HEK293 (cell line): ENCODE measurements around the gene ZNF219.

ENCODE experiments used
- CTCF ChIA-PET: fragments of 350-600 bp; formaldehyde crosslinking; extraction: SDS; loops from one replicate; lab custom pipeline; 2021; ENCODE audit warnings: antibody characterized with exemption; lab: Yijun Ruan, JAX
- POLR2A ChIA-PET: fragments of 300-600 bp; formaldehyde crosslinking; extraction: SDS; loops from one replicate; lab custom pipeline; 2020; ENCODE audit warnings: antibody characterized with exemption, inconsistent platforms; lab: Yijun Ruan, JAX
- H3K27ac ChIP-seq: fragments of 200-500 bp; sonication (Bioruptor generic); 2 replicates; pipeline ENCODE4 v1.5.1; 2014; ENCODE audit warnings: low read depth, low read length, control low read depth, inconsistent platforms; ENCODE audit errors: extremely low read depth
- H3K36me3 ChIP-seq, 2 experiments: fragments of 200-500 bp in 1 of 2; sonication (Bioruptor generic) in 1 of 2; 1 replicate in 1 of 2; 2 replicates in 1 of 2; pipeline ENCODE4 v1.5.1; 2014 to 2017; ENCODE audit warnings: inconsistent platforms in 2 of 2, low read length in 2 of 2; ENCODE audit not compliant: control insufficient read depth in 2 of 2, insufficient read depth in 1 of 2
- H3K4me1 ChIP-seq: fragments of 200-500 bp; sonication (Bioruptor generic); 2 replicates; pipeline ENCODE4 v1.5.1; 2014; ENCODE audit warnings: mild to moderate bottlenecking, low read length, inconsistent platforms; ENCODE audit not compliant: control insufficient read depth, insufficient read depth
- H3K4me3 ChIP-seq: 2 replicates; pipeline ENCODE4 v1.5.1; 2011; ENCODE audit warnings: low read depth, mild to moderate bottlenecking, control low read depth, low read length, moderate library complexity
- H3K9me3 ChIP-seq: fragments of 200-500 bp; sonication (Bioruptor generic); 2 replicates; pipeline ENCODE4 v1.5.1; 2014; ENCODE audit warnings: low read depth, low read length, inconsistent platforms; ENCODE audit not compliant: control insufficient read depth, insufficient read depth
- EGR2 ChIP-seq: fragments of 450-650 bp; formaldehyde crosslinking; IDR thresholded peaks from 2 replicates; pipeline ENCODE4 v1.5.1; 2016; ENCODE audit warnings: low read depth, missing biosample characterization, missing genetic modification characterization
- GFI1B ChIP-seq: fragments of 450-650 bp; formaldehyde crosslinking; IDR thresholded peaks from 2 replicates; pipeline ENCODE4 v1.5.1; 2016; ENCODE audit warnings: missing biosample characterization, missing genetic modification characterization
- ZBTB26 ChIP-seq: fragments of 450-650 bp; formaldehyde crosslinking; optimal IDR thresholded peaks from 2 replicates; pipeline ENCODE3; 2016; ENCODE audit warnings: missing biosample characterization, mild to moderate bottlenecking, missing genetic modification characterization
- ZFHX2 ChIP-seq: fragments of 450-650 bp; formaldehyde crosslinking; conservative IDR thresholded peaks from 2 replicates; pipeline ENCODE4 v1.5.1; 2016; ENCODE audit warnings: missing biosample characterization, missing genetic modification characterization
- ZNF146 ChIP-seq: fragments of 450-650 bp; formaldehyde crosslinking; IDR thresholded peaks from 2 replicates; pipeline ENCODE4 v1.5.1; 2016; ENCODE audit warnings: missing biosample characterization, missing genetic modification characterization
- ZNF169 ChIP-seq: fragments of 450-650 bp; formaldehyde crosslinking; IDR thresholded peaks from 2 replicates; pipeline ENCODE4 v1.5.1; 2016; ENCODE audit warnings: missing biosample characterization, missing genetic modification characterization
- ZNF302 ChIP-seq: fragments of 450-650 bp; formaldehyde crosslinking; IDR thresholded peaks from 2 replicates; pipeline ENCODE4 v1.5.1; 2016; ENCODE audit warnings: missing biosample characterization, missing genetic modification characterization, low read depth
- ZNF416 ChIP-seq: fragments of 450-650 bp; formaldehyde crosslinking; IDR thresholded peaks from 2 replicates; pipeline ENCODE4 v1.5.1; 2016; ENCODE audit warnings: missing biosample characterization, missing genetic modification characterization
- ZNF501 ChIP-seq: fragments of 450-650 bp; formaldehyde crosslinking; IDR thresholded peaks from 2 replicates; pipeline ENCODE4 v1.5.1; 2016; ENCODE audit warnings: missing biosample characterization, missing genetic modification characterization
- ZNF558 ChIP-seq: fragments of 450-650 bp; formaldehyde crosslinking; IDR thresholded peaks from 2 replicates; pipeline ENCODE4 v1.5.1; 2016; ENCODE audit warnings: missing biosample characterization, missing genetic modification characterization
- ZNF571 ChIP-seq: fragments of 450-650 bp; formaldehyde crosslinking; IDR thresholded peaks from 2 replicates; pipeline ENCODE4 v1.5.0; 2017; ENCODE audit warnings: missing biosample characterization, missing genetic modification characterization
- ZNF670 ChIP-seq: fragments of 450-650 bp; formaldehyde crosslinking; IDR thresholded peaks from 2 replicates; pipeline ENCODE4 v1.5.1; 2016; ENCODE audit warnings: missing biosample characterization, missing genetic modification characterization, low read depth
- ZNF777 ChIP-seq: fragments of 450-650 bp; formaldehyde crosslinking; IDR thresholded peaks from 2 replicates; pipeline ENCODE4 v1.5.1; 2017; ENCODE audit warnings: missing biosample characterization, missing genetic modification characterization, borderline replicate concordance
- ZNF837 ChIP-seq: fragments of 450-650 bp; formaldehyde crosslinking; IDR thresholded peaks from 2 replicates; pipeline ENCODE4 v1.5.1; 2016; ENCODE audit warnings: missing biosample characterization, missing genetic modification characterization
- ZNF843 ChIP-seq: fragments of 450-650 bp; formaldehyde crosslinking; IDR thresholded peaks from 2 replicates; pipeline ENCODE4 v1.5.1; 2016; ENCODE audit warnings: missing biosample characterization, missing genetic modification characterization
- TF ChIP-seq, protein P1 (sequence below): sonication (generic); formaldehyde crosslinking; IDR thresholded peaks from 2 replicates; pipeline ENCODE4 v1.8.1; 2022; ENCODE audit warnings: mild to moderate bottlenecking, moderate library complexity, missing genetic modification reagents
- TF ChIP-seq, protein P2 (sequence below): IDR thresholded peaks from 2 replicates; pipeline ENCODE4 v1.6.1; 2011; ENCODE audit warnings: mild to moderate bottlenecking, low read depth, low read length, borderline replicate concordance
- TF ChIP-seq, protein P3 (sequence below): fragments of 450-650 bp; formaldehyde crosslinking; IDR thresholded peaks from 2 replicates; pipeline ENCODE4 v1.5.1; 2016; ENCODE audit warnings: missing biosample characterization, missing genetic modification characterization, borderline replicate concordance
- TF ChIP-seq, protein P4 (sequence below): fragments of 450-650 bp; formaldehyde crosslinking; IDR thresholded peaks from 2 replicates; pipeline ENCODE4 v1.5.1; 2016; ENCODE audit warnings: missing biosample characterization, missing genetic modification characterization
- TF ChIP-seq, protein P5 (sequence below): fragments of 450-650 bp; formaldehyde crosslinking; IDR thresholded peaks from 2 replicates; pipeline ENCODE4 v1.5.1; 2016; ENCODE audit warnings: missing biosample characterization, missing genetic modification characterization

The ZNF219 gene

GRCh38 chr14:21060614-21061346 is 37.7 kb downstream of the ZNF219 start (continued):
- TF ChIP-seq ZNF571 (tag by site-specific recombination), result no peak

DNA sequence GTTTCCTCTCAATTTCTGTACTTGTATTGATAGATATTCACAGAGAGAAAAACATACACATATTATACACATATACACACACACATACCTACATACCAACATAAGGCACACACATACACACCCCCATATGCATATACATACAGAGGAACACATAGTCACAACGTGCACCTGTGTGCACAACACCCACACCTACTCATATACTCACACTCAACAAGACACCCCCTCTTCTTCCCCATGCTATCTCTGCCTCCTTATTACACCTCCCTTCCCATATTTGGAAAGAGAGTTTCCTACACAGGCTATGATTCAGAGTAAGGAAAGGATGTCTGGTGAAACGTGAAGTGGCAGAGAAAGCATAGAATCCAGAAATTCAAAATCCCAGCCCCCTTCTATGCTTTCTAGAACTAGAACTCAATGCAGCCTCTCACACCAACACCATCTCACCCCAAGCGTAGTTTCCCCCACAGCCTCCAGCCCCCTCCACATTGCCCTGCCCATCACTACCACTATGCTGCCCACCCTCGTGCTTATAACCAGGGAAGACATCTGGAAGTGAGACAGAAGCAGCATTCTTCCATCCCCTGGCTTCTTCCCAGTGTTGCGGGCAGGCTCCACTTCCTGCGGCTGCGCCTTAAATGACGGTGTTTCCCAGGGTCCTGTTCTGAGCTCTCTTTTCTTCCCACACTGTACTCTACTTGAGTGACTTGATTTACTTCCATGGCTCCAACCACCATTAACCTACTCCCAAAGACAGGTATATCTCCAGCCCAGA is 38.4 kb downstream of the ZNF219 start:
- POLR2A ChIA-PET, result no interaction called here
- Histone ChIP-seq H3K9me3 (no peaks in the 10 kb centered on the region), H3K27ac (no peak overlapping the region), H3K4me3 (no peak overlapping the region), H3K4me1 (no peaks in the 10 kb centered on the region; the same call in 1 of the 2 replicates), H3K36me3 (no peaks in the 10 kb centered on the region)
- TF ChIP-seq ZNF302, result no peak
- peak; percentile 66 for TF ChIP-seq ZFHX2 (tag by site-specific recombination)
- TF ChIP-seq GFI1B (tag by site-specific recombination), result no peak
- TF ChIP-seq EGR2 (tag by site-specific recombination), result peak; percentile 60; the same call in 1 of the 2 replicates
- CTCF ChIA-PET, result interaction anchor here (1.0 to 4.3 kb wide), 3 partner anchors 20 to 89 kb away, joined by 6 to 25 read pairs (median 6); no protein-coding TSS in a partner anchor

GRCh38 chr14:21058903-21059302 is 39.6 kb downstream of the ZNF219 start:
- ChIA-PET CTCF (interaction anchor here (0.8 to 1.8 kb wide), 6 partner anchors 18 to 201 kb away, joined by 3 to 7 read pairs (median 5); no protein-coding TSS in a partner anchor), POLR2A (no interaction called here)
- H3K9me3 ChIP-seq, result no peaks in the 10 kb centered on the region
- TF ChIP-seq ZNF777 (tag by site-specific recombination) (no peak), ZNF169 (tag by site-specific recombination) (no peak), ZNF843 (no peak), ZNF558 (tag by site-specific recombination) (no peak), ZNF837 (no peak), ZNF501 (tag by site-specific recombination) (no peak), ZBTB26 (tag by site-specific recombination) (no peak), GFI1B (tag by site-specific recombination) (no peak), ZNF416 (tag by site-specific recombination) (no peak), ZNF146 (tag by site-specific recombination) (no peak), ZNF670 (tag by site-specific recombination) (no peak), EGR2 (tag by site-specific recombination) (no peak)
- TF ChIP-seq, protein P1, sequence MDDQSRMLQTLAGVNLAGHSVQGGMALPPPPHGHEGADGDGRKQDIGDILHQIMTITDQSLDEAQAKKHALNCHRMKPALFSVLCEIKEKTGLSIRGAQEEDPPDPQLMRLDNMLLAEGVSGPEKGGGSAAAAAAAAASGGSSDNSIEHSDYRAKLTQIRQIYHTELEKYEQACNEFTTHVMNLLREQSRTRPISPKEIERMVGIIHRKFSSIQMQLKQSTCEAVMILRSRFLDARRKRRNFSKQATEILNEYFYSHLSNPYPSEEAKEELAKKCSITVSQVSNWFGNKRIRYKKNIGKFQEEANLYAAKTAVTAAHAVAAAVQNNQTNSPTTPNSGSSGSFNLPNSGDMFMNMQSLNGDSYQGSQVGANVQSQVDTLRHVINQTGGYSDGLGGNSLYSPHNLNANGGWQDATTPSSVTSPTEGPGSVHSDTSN (CRISPR knock-in tag), result no peak
- TF ChIP-seq, protein P2, sequence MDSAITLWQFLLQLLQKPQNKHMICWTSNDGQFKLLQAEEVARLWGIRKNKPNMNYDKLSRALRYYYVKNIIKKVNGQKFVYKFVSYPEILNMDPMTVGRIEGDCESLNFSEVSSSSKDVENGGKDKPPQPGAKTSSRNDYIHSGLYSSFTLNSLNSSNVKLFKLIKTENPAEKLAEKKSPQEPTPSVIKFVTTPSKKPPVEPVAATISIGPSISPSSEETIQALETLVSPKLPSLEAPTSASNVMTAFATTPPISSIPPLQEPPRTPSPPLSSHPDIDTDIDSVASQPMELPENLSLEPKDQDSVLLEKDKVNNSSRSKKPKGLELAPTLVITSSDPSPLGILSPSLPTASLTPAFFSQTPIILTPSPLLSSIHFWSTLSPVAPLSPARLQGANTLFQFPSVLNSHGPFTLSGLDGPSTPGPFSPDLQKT, result no peak
- TF ChIP-seq, protein P3, sequence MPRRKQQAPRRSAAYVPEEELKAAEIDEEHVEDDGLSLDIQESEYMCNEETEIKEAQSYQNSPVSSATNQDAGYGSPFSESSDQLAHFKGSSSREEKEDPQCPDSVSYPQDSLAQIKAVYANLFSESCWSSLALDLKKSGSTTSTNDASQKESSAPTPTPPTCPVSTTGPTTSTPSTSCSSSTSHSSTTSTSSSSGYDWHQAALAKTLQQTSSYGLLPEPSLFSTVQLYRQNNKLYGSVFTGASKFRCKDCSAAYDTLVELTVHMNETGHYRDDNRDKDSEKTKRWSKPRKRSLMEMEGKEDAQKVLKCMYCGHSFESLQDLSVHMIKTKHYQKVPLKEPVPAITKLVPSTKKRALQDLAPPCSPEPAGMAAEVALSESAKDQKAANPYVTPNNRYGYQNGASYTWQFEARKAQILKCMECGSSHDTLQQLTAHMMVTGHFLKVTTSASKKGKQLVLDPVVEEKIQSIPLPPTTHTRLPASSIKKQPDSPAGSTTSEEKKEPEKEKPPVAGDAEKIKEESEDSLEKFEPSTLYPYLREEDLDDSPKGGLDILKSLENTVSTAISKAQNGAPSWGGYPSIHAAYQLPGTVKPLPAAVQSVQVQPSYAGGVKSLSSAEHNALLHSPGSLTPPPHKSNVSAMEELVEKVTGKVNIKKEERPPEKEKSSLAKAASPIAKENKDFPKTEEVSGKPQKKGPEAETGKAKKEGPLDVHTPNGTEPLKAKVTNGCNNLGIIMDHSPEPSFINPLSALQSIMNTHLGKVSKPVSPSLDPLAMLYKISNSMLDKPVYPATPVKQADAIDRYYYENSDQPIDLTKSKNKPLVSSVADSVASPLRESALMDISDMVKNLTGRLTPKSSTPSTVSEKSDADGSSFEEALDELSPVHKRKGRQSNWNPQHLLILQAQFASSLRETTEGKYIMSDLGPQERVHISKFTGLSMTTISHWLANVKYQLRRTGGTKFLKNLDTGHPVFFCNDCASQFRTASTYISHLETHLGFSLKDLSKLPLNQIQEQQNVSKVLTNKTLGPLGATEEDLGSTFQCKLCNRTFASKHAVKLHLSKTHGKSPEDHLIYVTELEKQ (tag by site-specific recombination), result no peak
- TF ChIP-seq, protein P4, sequence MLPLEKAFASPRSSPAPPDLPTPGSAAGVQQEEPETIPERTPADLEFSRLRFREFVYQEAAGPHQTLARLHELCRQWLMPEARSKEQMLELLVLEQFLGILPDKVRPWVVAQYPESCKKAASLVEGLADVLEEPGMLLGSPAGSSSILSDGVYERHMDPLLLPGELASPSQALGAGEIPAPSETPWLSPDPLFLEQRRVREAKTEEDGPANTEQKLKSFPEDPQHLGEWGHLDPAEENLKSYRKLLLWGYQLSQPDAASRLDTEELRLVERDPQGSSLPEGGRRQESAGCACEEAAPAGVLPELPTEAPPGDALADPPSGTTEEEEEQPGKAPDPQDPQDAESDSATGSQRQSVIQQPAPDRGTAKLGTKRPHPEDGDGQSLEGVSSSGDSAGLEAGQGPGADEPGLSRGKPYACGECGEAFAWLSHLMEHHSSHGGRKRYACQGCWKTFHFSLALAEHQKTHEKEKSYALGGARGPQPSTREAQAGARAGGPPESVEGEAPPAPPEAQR (tag by site-specific recombination), result no peak
- TF ChIP-seq, protein P5, sequence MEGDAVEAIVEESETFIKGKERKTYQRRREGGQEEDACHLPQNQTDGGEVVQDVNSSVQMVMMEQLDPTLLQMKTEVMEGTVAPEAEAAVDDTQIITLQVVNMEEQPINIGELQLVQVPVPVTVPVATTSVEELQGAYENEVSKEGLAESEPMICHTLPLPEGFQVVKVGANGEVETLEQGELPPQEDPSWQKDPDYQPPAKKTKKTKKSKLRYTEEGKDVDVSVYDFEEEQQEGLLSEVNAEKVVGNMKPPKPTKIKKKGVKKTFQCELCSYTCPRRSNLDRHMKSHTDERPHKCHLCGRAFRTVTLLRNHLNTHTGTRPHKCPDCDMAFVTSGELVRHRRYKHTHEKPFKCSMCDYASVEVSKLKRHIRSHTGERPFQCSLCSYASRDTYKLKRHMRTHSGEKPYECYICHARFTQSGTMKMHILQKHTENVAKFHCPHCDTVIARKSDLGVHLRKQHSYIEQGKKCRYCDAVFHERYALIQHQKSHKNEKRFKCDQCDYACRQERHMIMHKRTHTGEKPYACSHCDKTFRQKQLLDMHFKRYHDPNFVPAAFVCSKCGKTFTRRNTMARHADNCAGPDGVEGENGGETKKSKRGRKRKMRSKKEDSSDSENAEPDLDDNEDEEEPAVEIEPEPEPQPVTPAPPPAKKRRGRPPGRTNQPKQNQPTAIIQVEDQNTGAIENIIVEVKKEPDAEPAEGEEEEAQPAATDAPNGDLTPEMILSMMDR (tag by site-specific recombination), result no peak
- no peaks in the 10 kb centered on the region for H3K36me3 ChIP-seq
- H3K4me1 ChIP-seq, result no peaks in the 10 kb centered on the region; the same call in 1 of the 2 replicates
- H3K4me3 ChIP-seq, result no peak overlapping the region
- H3K27ac ChIP-seq, result no peak overlapping the region
